Gastroesophageal sphincter (tissue), 4 donors: ENCODE measurements around the gene DNAJC11. TPM values are rescaled to one million over a fixed set of nuclear protein-coding genes. Genes with fewer than 3 reads are reported as not detected.
A peak's percentile ranks its signal among the peaks of the same experiment; 100 is the strongest.

Experiments
- ATAC-seq: fragments of 150-250 bp; one replicate; pipeline ENCODE4 v1.9.1; 2016; ENCODE audit warnings: mild to moderate bottlenecking, moderate library complexity
- H3K27ac ChIP-seq, 4 donors: fragments of 200-600 bp; sonication (generic) in 3 of 4; 1 replicate in 3 of 4; 2 replicates in 1 of 4; pipeline ENCODE4 v1.5.1; 2016 to 2019
- H3K27me3 ChIP-seq: fragments of 200-600 bp; sonication (generic); one replicate; pipeline ENCODE4 v1.5.1; 2019
- H3K36me3 ChIP-seq, 2 donors: fragments of 200-600 bp; sonication (generic); one replicate each; pipeline ENCODE4 v1.5.1; 2019; ENCODE audit warnings: control low read depth in 1 of 2
- H3K4me1 ChIP-seq, 3 donors: fragments of 200-600 bp; sonication (generic); 1 replicate in 2 of 3; 2 replicates in 1 of 3; pipeline ENCODE4 v1.5.1; 2016 to 2019; ENCODE audit warnings: control low read depth in 2 of 3
- H3K4me3 ChIP-seq, 2 donors: fragments of 200-600 bp; sonication (generic); one replicate each; pipeline ENCODE4 v1.5.1; 2019; ENCODE audit warnings: mild to moderate bottlenecking in 1 of 2, moderate library complexity in 1 of 2
- H3K9me3 ChIP-seq, 3 donors: fragments of 200-600 bp; sonication (generic); one replicate each; pipeline ENCODE4 v1.5.1; 2017 to 2019; ENCODE audit warnings: control low read depth in 2 of 3
- CTCF ChIP-seq, 4 experiments: fragments of 200-600 bp in 2 of 4; fragments of 450-650 bp in 2 of 4; sonication (generic) in 1 of 4; IDR thresholded peaks; one replicate each; pipeline ENCODE4 v1.5.1; 2017 to 2019; ENCODE audit warnings: antibody characterized with exemption in 4 of 4, mild to moderate bottlenecking in 2 of 4, moderate library complexity in 2 of 4
- EP300 ChIP-seq: sonication (generic); formaldehyde crosslinking; IDR thresholded peaks from one replicate; pipeline ENCODE4 v1.6.1; 2017; ENCODE audit warnings: antibody characterized with exemption, mild to moderate bottlenecking
- POLR2A ChIP-seq, 2 donors: fragments of 450-650 bp; IDR thresholded peaks; one replicate each; pipeline ENCODE4 v1.6.1; 2017; ENCODE audit warnings: antibody characterized with exemption in 2 of 2, mild to moderate bottlenecking in 2 of 2, moderate library complexity in 1 of 2
- POLR2AphosphoS5 ChIP-seq: sonication (generic); formaldehyde crosslinking; IDR thresholded peaks from one replicate; pipeline ENCODE4 v1.6.1; 2017; ENCODE audit warnings: antibody characterized with exemption
- WGBS, 2 donors: methylation state at CpG; one replicate each; pipeline ENCODE4 v1.1.5; 2018; ENCODE audit warnings: low coverage in 1 of 2; 5-methylcytosine and 5-hydroxymethylcytosine counted together
- total RNA-seq, 4 donors: library from RNA; depleted of rRNA; stranded (reverse); fragments of >200 nt; gene quantifications; one replicate each; pipeline ENCODE4 v1.1.0, GENCODE V29; 2016

The DNAJC11 gene
- total RNA-seq, 4 donors from 2014 or later: 20.9 to 51.7 (median 30.8) TPM

DNA sequence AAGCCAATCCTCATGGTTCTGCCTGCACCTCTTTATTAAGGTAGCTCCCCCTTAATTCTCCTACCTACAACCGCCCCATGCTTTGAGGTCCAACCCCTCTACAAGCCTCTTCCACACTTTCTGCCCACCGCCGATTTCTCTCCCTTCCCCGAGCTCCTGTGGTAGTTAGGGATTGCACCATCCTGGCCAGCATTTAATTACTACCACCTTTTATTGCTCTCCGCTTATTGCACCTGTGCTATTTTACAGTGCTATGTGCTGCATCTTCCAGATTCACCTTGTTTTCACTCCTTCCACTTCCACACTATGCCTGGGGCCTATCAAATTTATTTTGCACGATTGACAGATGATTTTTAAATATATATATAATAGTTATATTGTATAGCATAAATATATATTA is 29.3 kb upstream of the DNAJC11 start:
- H3K4me1 ChIP-seq: peaks cover 0 to 7% (median 0%) of the 10 kb centered on the region in 3 donors
- no peaks in the 10 kb centered on the region for H3K36me3 ChIP-seq
- no peak overlapping the region for H3K27ac ChIP-seq
- TF ChIP-seq CTCF (IDR thresholded peaks at IDR 0.05) (no peak), EP300 (no peak), POLR2A (IDR thresholded peaks at IDR 0.05) (no peak), POLR2AphosphoS5 (no peak)
- no peaks in the 10 kb centered on the region for H3K9me3 ChIP-seq
- no peak overlapping the region for H3K4me3 ChIP-seq
- WGBS, 2 donors: 85 to 92% methylated on average over 2 to 6 of the region's 6 CpGs
- no peak for ATAC-seq
- no peaks in the 10 kb centered on the region for H3K27me3 ChIP-seq

DNA sequence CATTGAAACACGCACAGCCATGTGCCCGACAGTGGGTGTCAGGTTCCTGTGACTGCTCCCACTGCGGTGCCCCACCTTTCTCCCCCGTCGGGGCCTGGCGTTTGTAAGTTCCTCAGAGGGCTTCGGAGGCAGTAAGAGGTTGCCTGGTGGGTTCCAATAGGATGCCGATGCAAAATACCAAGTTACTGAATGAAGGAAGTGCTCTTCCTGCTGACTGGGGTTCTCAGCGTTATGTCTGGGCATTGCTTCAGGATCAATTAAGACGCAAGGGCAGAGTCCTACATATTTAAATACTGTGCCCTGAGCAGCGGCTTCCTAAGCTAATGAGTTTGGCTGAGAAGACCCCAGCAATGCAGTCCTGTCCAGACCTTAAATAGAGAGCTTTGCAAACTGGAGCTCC is 28.9 kb upstream of the DNAJC11 start:
- no peak for TF ChIP-seq CTCF (IDR thresholded peaks at IDR 0.05)
- TF ChIP-seq POLR2A (IDR thresholded peaks at IDR 0.05): no peak
- TF ChIP-seq POLR2AphosphoS5: no peak
- no peak for TF ChIP-seq EP300
- Histone ChIP-seq H3K9me3 (no peaks in the 10 kb centered on the region), H3K27ac (no peak overlapping the region), H3K36me3 (no peaks in the 10 kb centered on the region), H3K4me1 (peaks cover 0 to 7% (median 0%) of the 10 kb centered on the region in 3 donors), H3K4me3 (no peak overlapping the region), H3K27me3 (no peaks in the 10 kb centered on the region)
- no peak for ATAC-seq
- 33% methylated on average over 11 of the region's 11 CpGs; no CpG with 5 or more reads in 1 of the 2 donors for WGBS, 2 donors

- peaks cover 0 to 15% (median 0%) of the 10 kb centered on the region in 3 donors for H3K4me1 ChIP-seq
- peak; percentile 75 to 83 (median 80) for TF ChIP-seq CTCF (IDR thresholded peaks at IDR 0.05)
- TF ChIP-seq EP300: no peak
- no peak overlapping the region for H3K4me3 ChIP-seq
- H3K36me3 ChIP-seq: no peaks in the 10 kb centered on the region
- 13 to 33% methylated on average over 4 to 5 of the region's 6 CpGs for WGBS, 2 donors
- H3K27ac ChIP-seq: no peak overlapping the region
- peak; percentile 48 for ATAC-seq
- no peaks in the 10 kb centered on the region for H3K9me3 ChIP-seq
- no peaks in the 10 kb centered on the region for H3K27me3 ChIP-seq
Measured at GRCh38 chr1:6727535-6727934, 25.9 kb upstream of the DNAJC11 start.

- Histone ChIP-seq H3K4me1 (peaks cover 0 to 15% (median 0%) of the 10 kb centered on the region in 3 donors), H3K27me3 (no peaks in the 10 kb centered on the region), H3K36me3 (no peaks in the 10 kb centered on the region), H3K27ac (no peak overlapping the region), H3K9me3 (no peaks in the 10 kb centered on the region), H3K4me3 (no peak overlapping the region)
- no peak for ATAC-seq
- TF ChIP-seq POLR2A (IDR thresholded peaks at IDR 0.05): no peak
- no peak for TF ChIP-seq POLR2AphosphoS5
- no peak for TF ChIP-seq CTCF (IDR thresholded peaks at IDR 0.05)
- TF ChIP-seq EP300: no peak
- WGBS, 2 donors: 92 to 100% methylated on average over 4 to 6 of the region's 7 CpGs
Measured at GRCh38 chr1:6726253-6726652, 24.6 kb upstream of the DNAJC11 start.

- WGBS, 2 donors: 35 to 50% methylated on average over 2 to 9 of the region's 9 CpGs
- peak; percentile 36 for ATAC-seq
Measured at GRCh38 chr1:6724517-6725141, 23.0 kb upstream of the DNAJC11 start.

More at GRCh38 chr1:6724517-6725141, 23.0 kb upstream of the DNAJC11 start:
- Histone ChIP-seq H3K27ac (peak overlapping the region in 1 of 4 donors; percentile 49), H3K9me3 (no peaks in the 10 kb centered on the region), H3K4me1 (peaks cover 0 to 15% (median 0%) of the 10 kb centered on the region in 3 donors), H3K27me3 (no peaks in the 10 kb centered on the region), H3K4me3 (no peak overlapping the region), H3K36me3 (no peaks in the 10 kb centered on the region)
- TF ChIP-seq POLR2A (IDR thresholded peaks at IDR 0.05) (no peak), POLR2AphosphoS5 (no peak), CTCF (IDR thresholded peaks at IDR 0.05) (no peak), EP300 (no peak)
